ENCODE data around the gene RBBP9.
"Not testable (repeated sequence)": the region's sequence is repeated elsewhere in the genome, so short reads cannot be mapped to it uniquely, and the experiment has no call there.

RBBP9 gene

GRCh38 chr20:18526761-18527160 lies 29.7 kb upstream of the RBBP9 start:
- not testable (repeated sequence) for H3K9me3 ChIP-seq (ENCODE audit: insufficient read depth, low read depth, low read length)
- no CpG with 5 or more reads among the region's 14 CpGs for WGBS (ENCODE audit: extremely low coverage, insufficient coverage, insufficient read length)

GRCh38 chr20:18524646-18525045 lies 27.6 kb upstream of the RBBP9 start:
- Histone ChIP-seq H3K18ac (ENCODE audit: low read length) (no peak overlapping the region), H3K79me2 (ENCODE audit: control insufficient read depth, insufficient read depth, low read length, poor library complexity) (no peaks in the 10 kb centered on the region), H4K91ac (ENCODE audit: low read depth, low read length) (no peak overlapping the region), H3K27me3 (ENCODE audit: insufficient read depth, low read length) (no peaks in the 10 kb centered on the region), H2BK120ac (ENCODE audit: insufficient read depth, low read length, poor library complexity) (no peak overlapping the region), H3K27ac (ENCODE audit: low read depth, low read length) (no peak overlapping the region), H3K4me2 (ENCODE audit: low read length) (no peak overlapping the region), H2AK5ac (ENCODE audit: low read length) (no peak overlapping the region), H3K4me1 (ENCODE audit: control insufficient read depth in 1 of 2, insufficient read depth in 2 of 2, low read length in 2 of 2) (no peaks in the 10 kb centered on the region), H2BK12ac (ENCODE audit: low read length) (no peak overlapping the region), H2BK5ac (ENCODE audit: low read depth, low read length, poor library complexity) (no peak overlapping the region), H3K36me3 (ENCODE audit: control insufficient read depth in 1 of 2, insufficient read depth in 2 of 2, low read length in 2 of 2) (peaks cover 27 to 54% of the 10 kb centered on the region in 2 experiments), H4K8ac (ENCODE audit: low read depth, low read length) (no peak overlapping the region), H3K4me3 (ENCODE audit: low read depth, low read length) (no peak overlapping the region), H4K12ac (ENCODE audit: low read depth, low read length) (no peak overlapping the region), H3K23ac (ENCODE audit: low read length) (no peak overlapping the region), H3K4ac (ENCODE audit: low read depth, low read length) (no peak overlapping the region), H3K9ac (ENCODE audit: low read length) (no peak overlapping the region), H2AFZ (ENCODE audit: insufficient read depth, low read length, poor library complexity) (no peak overlapping the region), H3K9me3 (ENCODE audit: insufficient read depth, low read depth, low read length) (no peaks in the 10 kb centered on the region), H3K14ac (ENCODE audit: low read length) (no peak overlapping the region), H3K79me1 (ENCODE audit: low read length) (no peaks in the 10 kb centered on the region)
- DNase-seq: peak in 1 of 2 donors; percentile 50
- no CpG with 5 or more reads among the region's 1 CpG for WGBS (ENCODE audit: extremely low coverage, insufficient coverage, insufficient read length)

More at GRCh38 chr20:18526761-18527160, 29.7 kb upstream of the RBBP9 start:
- H3K4me3 ChIP-seq (ENCODE audit: low read depth, low read length); H2AFZ ChIP-seq (ENCODE audit: insufficient read depth, low read length, poor library complexity); H3K4me2 ChIP-seq (ENCODE audit: low read length); H3K18ac ChIP-seq (ENCODE audit: low read length); H3K79me1 ChIP-seq (ENCODE audit: low read length); DNase-seq; H3K4ac ChIP-seq (ENCODE audit: low read depth, low read length); H3K14ac ChIP-seq (ENCODE audit: low read length); H3K27ac ChIP-seq (ENCODE audit: low read depth, low read length); H3K27me3 ChIP-seq (ENCODE audit: insufficient read depth, low read length); H3K4me1 ChIP-seq (ENCODE audit: control insufficient read depth in 1 of 2, insufficient read depth in 2 of 2, low read length in 2 of 2); H2BK12ac ChIP-seq (ENCODE audit: low read length); H4K8ac ChIP-seq (ENCODE audit: low read depth, low read length); H4K91ac ChIP-seq (ENCODE audit: low read depth, low read length); H4K12ac ChIP-seq (ENCODE audit: low read depth, low read length); H2AK5ac ChIP-seq (ENCODE audit: low read length); H3K23ac ChIP-seq (ENCODE audit: low read length); H2BK5ac ChIP-seq (ENCODE audit: low read depth, low read length, poor library complexity); H3K9ac ChIP-seq (ENCODE audit: low read length); H2BK120ac ChIP-seq (ENCODE audit: insufficient read depth, low read length, poor library complexity); H3K79me2 ChIP-seq (ENCODE audit: control insufficient read depth, insufficient read depth, low read length, poor library complexity): not testable (repeated sequence)
- peaks cover 31 to 62% of the 10 kb centered on the region in 2 experiments for H3K36me3 ChIP-seq (ENCODE audit: control insufficient read depth in 1 of 2, insufficient read depth in 2 of 2, low read length in 2 of 2)

GRCh38 chr20:18523066-18523465 lies 26.0 kb upstream of the RBBP9 start:
- no peak overlapping the region for H3K18ac ChIP-seq (ENCODE audit: low read length)
- H3K4me2 ChIP-seq (ENCODE audit: low read length): no peak overlapping the region
- no peak overlapping the region for H4K91ac ChIP-seq (ENCODE audit: low read depth, low read length)
- no peak overlapping the region for H3K14ac ChIP-seq (ENCODE audit: low read length)
- H3K9me3 ChIP-seq (ENCODE audit: insufficient read depth, low read depth, low read length): no peaks in the 10 kb centered on the region
- no peak overlapping the region for H2AK5ac ChIP-seq (ENCODE audit: low read length)
- H3K79me2 ChIP-seq (ENCODE audit: control insufficient read depth, insufficient read depth, low read length, poor library complexity): no peaks in the 10 kb centered on the region
- no peak overlapping the region for H4K12ac ChIP-seq (ENCODE audit: low read depth, low read length)
- H3K4me3 ChIP-seq (ENCODE audit: low read depth, low read length): no peak overlapping the region
- no peak overlapping the region for H2BK120ac ChIP-seq (ENCODE audit: insufficient read depth, low read length, poor library complexity)
- H3K27me3 ChIP-seq (ENCODE audit: insufficient read depth, low read length): no peaks in the 10 kb centered on the region
- no peak overlapping the region for H2BK12ac ChIP-seq (ENCODE audit: low read length)
- no peak overlapping the region for H2AFZ ChIP-seq (ENCODE audit: insufficient read depth, low read length, poor library complexity)
- H3K9ac ChIP-seq (ENCODE audit: low read length): no peak overlapping the region
- no peak overlapping the region for H3K23ac ChIP-seq (ENCODE audit: low read length)
- DNase-seq: no peak
- H3K36me3 ChIP-seq (ENCODE audit: control insufficient read depth in 1 of 2, insufficient read depth in 2 of 2, low read length in 2 of 2): peaks cover 23 to 39% of the 10 kb centered on the region in 2 experiments
- H2BK5ac ChIP-seq (ENCODE audit: low read depth, low read length, poor library complexity): no peak overlapping the region
- no peak overlapping the region for H3K4ac ChIP-seq (ENCODE audit: low read depth, low read length)
- WGBS (ENCODE audit: extremely low coverage, insufficient coverage, insufficient read length): no CpG with 5 or more reads among the region's 2 CpGs
- no peak overlapping the region for H3K27ac ChIP-seq (ENCODE audit: low read depth, low read length)
- H3K79me1 ChIP-seq (ENCODE audit: low read length): no peaks in the 10 kb centered on the region
- no peaks in the 10 kb centered on the region for H3K4me1 ChIP-seq (ENCODE audit: control insufficient read depth in 1 of 2, insufficient read depth in 2 of 2, low read length in 2 of 2)
- no peak overlapping the region for H4K8ac ChIP-seq (ENCODE audit: low read depth, low read length)

GRCh38 chr20:18522066-18522465 lies 25.0 kb upstream of the RBBP9 start:
- not testable (repeated sequence) for H3K9ac ChIP-seq (ENCODE audit: low read length); H3K79me1 ChIP-seq (ENCODE audit: low read length); DNase-seq; H3K4ac ChIP-seq (ENCODE audit: low read depth, low read length); H3K18ac ChIP-seq (ENCODE audit: low read length); H3K9me3 ChIP-seq (ENCODE audit: insufficient read depth, low read depth, low read length); H4K91ac ChIP-seq (ENCODE audit: low read depth, low read length); H2AK5ac ChIP-seq (ENCODE audit: low read length); H2AFZ ChIP-seq (ENCODE audit: insufficient read depth, low read length, poor library complexity); H3K27me3 ChIP-seq (ENCODE audit: insufficient read depth, low read length); H2BK12ac ChIP-seq (ENCODE audit: low read length); H3K4me3 ChIP-seq (ENCODE audit: low read depth, low read length); H2BK120ac ChIP-seq (ENCODE audit: insufficient read depth, low read length, poor library complexity); H2BK5ac ChIP-seq (ENCODE audit: low read depth, low read length, poor library complexity); H3K4me2 ChIP-seq (ENCODE audit: low read length); H3K23ac ChIP-seq (ENCODE audit: low read length); H4K8ac ChIP-seq (ENCODE audit: low read depth, low read length); H4K12ac ChIP-seq (ENCODE audit: low read depth, low read length); H3K27ac ChIP-seq (ENCODE audit: low read depth, low read length); H3K79me2 ChIP-seq (ENCODE audit: control insufficient read depth, insufficient read depth, low read length, poor library complexity); H3K4me1 ChIP-seq (ENCODE audit: control insufficient read depth in 1 of 2, insufficient read depth in 2 of 2, low read length in 2 of 2); H3K14ac ChIP-seq (ENCODE audit: low read length)
- WGBS (ENCODE audit: extremely low coverage, insufficient coverage, insufficient read length): no CpG with 5 or more reads among the region's 9 CpGs
- peaks cover 22 to 33% of the 10 kb centered on the region in 2 experiments for H3K36me3 ChIP-seq (ENCODE audit: control insufficient read depth in 1 of 2, insufficient read depth in 2 of 2, low read length in 2 of 2)

Data from trophoblast cell (in vitro differentiated cells and primary cell).